Transverse colon (tissue), 4 donors: Measurements from ENCODE around the gene ARHGEF40. TPM values are rescaled to one million over a fixed set of nuclear protein-coding genes. Genes with fewer than 3 reads are reported as not detected.

Experiments
- DNase-seq: peaks from one replicate; pipeline ENCODE4 v3.0.0-alpha.2; 2019
- H3K27ac ChIP-seq, 4 donors: fragments of 200-600 bp; sonication (generic); 2 replicates each; pipeline ENCODE4 v1.5.1; 2016 to 2018; ENCODE audit warnings: inconsistent platforms in 4 of 4
- H3K27me3 ChIP-seq: fragments of 200-600 bp; sonication (generic); 2 replicates; pipeline ENCODE4 v1.5.1; 2017; ENCODE audit warnings: inconsistent platforms
- H3K36me3 ChIP-seq, 4 donors: fragments of 200-600 bp; sonication (generic); 2 replicates each; pipeline ENCODE4 v1.5.1; 2017 to 2019; ENCODE audit warnings: inconsistent platforms in 4 of 4
- H3K4me1 ChIP-seq, 4 donors: fragments of 200-600 bp; sonication (generic); 2 replicates each; pipeline ENCODE4 v1.5.1; 2017 to 2020; ENCODE audit warnings: inconsistent platforms in 4 of 4
- H3K4me3 ChIP-seq, 4 donors: fragments of 200-600 bp; sonication (generic); 1 replicate in 1 of 4; 2 replicates in 3 of 4; pipeline versions ENCODE4 v1.5.1 to v1.6.1; 2017 to 2019; ENCODE audit warnings: inconsistent platforms in 4 of 4
- H3K9me3 ChIP-seq, 2 donors: fragments of 200-600 bp; sonication (generic); 2 replicates each; pipeline ENCODE4 v1.5.1; 2017 to 2019; ENCODE audit warnings: inconsistent platforms in 2 of 2
- CTCF ChIP-seq, 5 experiments: fragments of 200-600 bp in 3 of 5; fragments of 450-650 bp in 2 of 5; sonication (generic) in 3 of 5; IDR thresholded peaks; 1 replicate in 2 of 5; 2 replicates in 3 of 5; pipeline ENCODE4 v1.5.1; 2016 to 2017; ENCODE audit warnings: antibody characterized with exemption in 5 of 5, inconsistent platforms in 3 of 5, mild to moderate bottlenecking in 2 of 5, moderate library complexity in 1 of 5
- EP300 ChIP-seq: sonication (generic); formaldehyde crosslinking; IDR thresholded peaks from one replicate; pipeline ENCODE4 v1.6.1; 2017; ENCODE audit warnings: antibody characterized with exemption, low read depth
- POLR2A ChIP-seq: fragments of 450-650 bp; IDR thresholded peaks from one replicate; pipeline ENCODE4 v1.6.1; 2016; ENCODE audit warnings: antibody characterized with exemption, mild to moderate bottlenecking, moderate library complexity
- POLR2AphosphoS5 ChIP-seq, 3 donors: sonication (generic); formaldehyde crosslinking; IDR thresholded peaks; one replicate each; pipeline ENCODE4 v1.6.1; 2016; ENCODE audit warnings: antibody characterized with exemption in 3 of 3
- WGBS, 2 donors: methylation state at CpG; one replicate each; pipeline ENCODE4 v1.1.5; 2018; ENCODE audit warnings: low coverage in 1 of 2; 5-methylcytosine and 5-hydroxymethylcytosine counted together
- in situ Hi-C, 4 donors: fragments of 200-750 bp; cut with MboI; loops; one replicate each; pipeline versions ENCODE4 v1.15.0 to v1.15.1; 2017; ENCODE audit warnings: low sequenced_read_pairs in 3 of 4, low pct_ligation_motif_present in 1 of 4, low pct_unique_long_range_greater_than_20kb in 1 of 4
- intact Hi-C: fragments of 100-400 bp; cut with DNase I; formaldehyde crosslinking; loops from one replicate; pipeline ENCODE4 v1.15.1; 2023; ENCODE audit warnings: low total_unique reads
- total RNA-seq, 4 donors: library from RNA; depleted of rRNA; stranded (reverse); fragments of >200 nt; gene quantifications; one replicate each; pipeline ENCODE4 v1.1.0, GENCODE V29; 2016

ARHGEF40 gene
- total RNA-seq, 4 donors from 2014 or later: 55.6 to 138 (median 62.2) TPM

- H3K9me3 ChIP-seq: no peaks in the 10 kb centered on the region
These were observed 15.3 kb upstream of the ARHGEF40 start for GRCh38 chr14:21054768-21055145.

GRCh38 chr14:21055432-21056117 lies 14.5 kb upstream of the ARHGEF40 start:
- intact Hi-C loops (no loop called here), in situ Hi-C loops (no loop called here)
- H3K27me3 ChIP-seq: no peaks in the 10 kb centered on the region
- peaks cover 0 to 44% (median 22%) of the 10 kb centered on the region in 4 donors for H3K4me1 ChIP-seq
- H3K4me3 ChIP-seq: no peak overlapping the region
- H3K36me3 ChIP-seq: no peaks in the 10 kb centered on the region
- H3K9me3 ChIP-seq: no peaks in the 10 kb centered on the region
- 41% methylated on average over 5 of the region's 5 CpGs; no CpG with 5 or more reads in 1 of the 2 donors for WGBS, 2 donors
- peak overlapping the region; percentile 72 to 80 (median 78) for H3K27ac ChIP-seq
- TF ChIP-seq EP300 (no peak), CTCF (IDR thresholded peaks at IDR 0.05) (peak in 2 of 5 experiments; percentile 37 to 54), POLR2AphosphoS5 (IDR thresholded peaks at IDR 0.05) (peak in 1 of 3 donors; percentile 55), POLR2A (peak; percentile 20)
- DNase-seq: peak; percentile 67

More at GRCh38 chr14:21054768-21055145, 15.3 kb upstream of the ARHGEF40 start:
- 60 to 76% methylated on average over 2 to 4 of the region's 4 CpGs for WGBS, 2 donors
- H3K36me3 ChIP-seq: no peaks in the 10 kb centered on the region
- no peak for DNase-seq
- peaks cover 0 to 44% (median 20%) of the 10 kb centered on the region in 4 donors for H3K4me1 ChIP-seq
- intact Hi-C loops (no loop called here), in situ Hi-C loops (no loop called here)
- no peaks in the 10 kb centered on the region for H3K27me3 ChIP-seq
- no peak for TF ChIP-seq POLR2A
- no peak for TF ChIP-seq POLR2AphosphoS5 (IDR thresholded peaks at IDR 0.05)
- no peak for TF ChIP-seq EP300
- no peak for TF ChIP-seq CTCF (IDR thresholded peaks at IDR 0.05)
- no peak overlapping the region for H3K4me3 ChIP-seq
- peak overlapping the region; percentile 72 to 80 (median 78) for H3K27ac ChIP-seq

GRCh38 chr14:21056520-21057163 lies 13.5 kb upstream of the ARHGEF40 start:
- Histone ChIP-seq H3K36me3 (no peaks in the 10 kb centered on the region), H3K4me3 (no peak overlapping the region), H3K27me3 (no peaks in the 10 kb centered on the region), H3K4me1 (peaks cover 0 to 50% (median 22%) of the 10 kb centered on the region in 4 donors), H3K9me3 (no peaks in the 10 kb centered on the region), H3K27ac (peak overlapping the region; percentile 72 to 80 (median 78))
- in situ Hi-C loops (no loop called here), intact Hi-C loops (no loop called here)
- WGBS, 2 donors: 32 to 64% methylated on average over 3 to 10 of the region's 10 CpGs
- peak; percentile 85 for DNase-seq
- no peak for TF ChIP-seq EP300
- no peak for TF ChIP-seq POLR2A
- TF ChIP-seq POLR2AphosphoS5 (IDR thresholded peaks at IDR 0.05): peak in 2 of 3 donors; percentile 35 to 38

- Histone ChIP-seq H3K27ac (peak within 1 kb of the TSS; percentile 72 to 80 (median 78)), H3K9me3 (no peaks in the 10 kb centered on the region), H3K27me3 (no peaks in the 10 kb centered on the region), H3K4me1 (peaks cover 0 to 57% (median 25%) of the 10 kb centered on the region in 4 donors), H3K36me3 (no peaks in the 10 kb centered on the region), H3K4me3 (no peak within 1 kb of the TSS)
- intact Hi-C loops: no loop called here
- no peak for TF ChIP-seq EP300
- TF ChIP-seq CTCF (IDR thresholded peaks at IDR 0.05): no peak
- no peak for TF ChIP-seq POLR2AphosphoS5 (IDR thresholded peaks at IDR 0.05)
- TF ChIP-seq POLR2A: no peak
- WGBS, 2 donors: 40 to 69% methylated on average over 5 to 8 of the region's 8 CpGs
- in situ Hi-C loops: no loop called here
- DNase-seq: no peak
These were observed 12.1 kb upstream of the ARHGEF40 start, which contains the start of gene RNASE8 for GRCh38 chr14:21057803-21058675. TSS of gene RNASE8 (plus strand) at chr14:21057822. CDS start at chr14:21057893, 71 bp downstream.
